B cell (primary cell): ENCODE results near the gene MECR. TPM values are rescaled to one million over a fixed set of nuclear protein-coding genes. Genes with fewer than 3 reads are reported as not detected.

Source experiments
- ATAC-seq: fragments of 200-7000 bp; cut with Tn5 transposase; one replicate; pipeline ENCODE4 v1.10.0; 2021; ENCODE audit warnings: low read depth, mild to moderate bottlenecking, moderate number of reproducible peaks, moderate library complexity
- CTCF ChIA-PET: fragments of 350-600 bp; sonication (Branson Sonifier 250); formaldehyde crosslinking; loops from one replicate; lab custom pipeline; 2021; ENCODE audit warnings: antibody characterized with exemption, inconsistent platforms; lab: Charles Lee
- POLR2A ChIA-PET: fragments of 350-600 bp; sonication (Branson Sonifier 250); formaldehyde crosslinking; loops from one replicate; lab custom pipeline; 2021; ENCODE audit warnings: antibody characterized with exemption; lab: Charles Lee
- DNase-seq: peaks from one replicate; pipeline ENCODE4 v3.0.0; 2013
- H2AFZ ChIP-seq: 2 replicates; pipeline ENCODE4 v1.6.1; 2012; ENCODE audit warnings: mild to moderate bottlenecking, low read depth, low read length; ENCODE audit not compliant: insufficient read depth, poor library complexity, severe bottlenecking
- H3K27ac ChIP-seq, 2 donors: 1 replicate in 1 of 2; 2 replicates in 1 of 2; pipeline ENCODE4 v1.5.1; 2012 to 2013; ENCODE audit warnings: low read length in 2 of 2, mild to moderate bottlenecking in 2 of 2, moderate library complexity in 1 of 2
- H3K27me3 ChIP-seq, 4 experiments: fragments of 200-600 bp in 1 of 4; sonication (generic) in 1 of 4; replicated peaks in 1 of 4; 1 replicate in 2 of 4; 2 replicates in 2 of 4; pipeline versions ENCODE4 v1.6.1 to v1.7.0; 2013 to 2016; ENCODE audit warnings: low read length in 3 of 4, mild to moderate bottlenecking in 2 of 4, mixed read lengths in 1 of 4, moderate library complexity in 1 of 4; ENCODE audit not compliant: insufficient read depth in 4 of 4, control insufficient read depth in 3 of 4; ENCODE audit errors: control extremely low read depth in 1 of 4
- H3K36me3 ChIP-seq, 2 experiments: replicated peaks in 1 of 2; 1 replicate in 1 of 2; 2 replicates in 1 of 2; pipeline versions ENCODE4 v1.6.1 to v1.7.1; 2013; ENCODE audit warnings: low read length in 1 of 2; ENCODE audit not compliant: insufficient read depth in 2 of 2, control insufficient read depth in 1 of 2; ENCODE audit errors: control extremely low read depth in 1 of 2, extremely low read depth in 1 of 2
- H3K4me1 ChIP-seq, 2 donors: fragments of 200-600 bp in 1 of 2; sonication (generic) in 1 of 2; 1 replicate in 1 of 2; 2 replicates in 1 of 2; pipeline versions ENCODE4 v1.5.1 to v1.6.1; 2013 to 2017; ENCODE audit warnings: low read length in 2 of 2; ENCODE audit not compliant: control insufficient read depth in 2 of 2, insufficient read depth in 2 of 2
- H3K4me2 ChIP-seq: replicated peaks from 2 replicates; pipeline ENCODE3; 2012; ENCODE audit warnings: mild to moderate bottlenecking, low read depth, low read length; ENCODE audit not compliant: poor library complexity, severe bottlenecking
- H3K4me3 ChIP-seq, 5 experiments: fragments of 200-600 bp in 1 of 5; sonication (generic) in 1 of 5; 1 replicate in 3 of 5; 2 replicates in 2 of 5; pipeline versions ENCODE4 v1.5.1 to v1.7.0; 2011 to 2016; ENCODE audit warnings: low read length in 4 of 5, mild to moderate bottlenecking in 4 of 5, low read depth in 2 of 5, control low read depth in 1 of 5, moderate library complexity in 1 of 5; ENCODE audit not compliant: insufficient read depth in 1 of 5; ENCODE audit errors: control extremely low read depth in 1 of 5, extremely low read depth in 1 of 5
- H3K79me2 ChIP-seq: fragments of 200-600 bp; sonication (generic); one replicate; pipeline ENCODE4 v1.6.0; 2016; ENCODE audit warnings: low read length; ENCODE audit not compliant: control insufficient read depth, insufficient read depth
- H3K9ac ChIP-seq: fragments of 200-600 bp; sonication (generic); 2 replicates; pipeline ENCODE4 v1.6.1; 2017; ENCODE audit warnings: mild to moderate bottlenecking, low read length, moderate library complexity
- H3K9me3 ChIP-seq, 3 donors: one replicate each; pipeline versions ENCODE4 v1.6.1 to v1.7.1; 2013; ENCODE audit warnings: low read length in 2 of 3; ENCODE audit not compliant: control insufficient read depth in 2 of 3, insufficient read depth in 1 of 3; ENCODE audit errors: control extremely low read depth in 1 of 3
- H4K20me1 ChIP-seq: 2 replicates; pipeline ENCODE4 v1.6.0; 2012; ENCODE audit warnings: mild to moderate bottlenecking, low read length; ENCODE audit not compliant: insufficient read depth, control insufficient read depth, poor library complexity, severe bottlenecking
- H3K27ac Mint-ChIP-seq: one replicate; pipeline ENCODE4 v1.8.0; 2021; ENCODE audit warnings: mixed read lengths
- H3K27me3 Mint-ChIP-seq: one replicate; pipeline ENCODE4 v1.8.0; 2021; ENCODE audit warnings: mixed read lengths
- H3K4me1 Mint-ChIP-seq: one replicate; pipeline ENCODE4 v1.8.0; 2021; ENCODE audit warnings: mixed read lengths
- H3K4me3 Mint-ChIP-seq: one replicate; pipeline ENCODE4 v1.8.0; 2021; ENCODE audit warnings: mixed read lengths
- H3K9me3 Mint-ChIP-seq: one replicate; pipeline ENCODE4 v1.8.0; 2022; ENCODE audit warnings: mixed read lengths; ENCODE audit not compliant: insufficient read depth
- EZH2 ChIP-seq: IDR thresholded peaks from 2 replicates; pipeline ENCODE4 v1.6.1; 2012; ENCODE audit warnings: borderline replicate concordance, low read depth, mild to moderate bottlenecking, moderate library complexity, low read length; ENCODE audit not compliant: insufficient read depth, poor library complexity, severe bottlenecking
- WGBS: methylation state at CpG from one replicate; pipeline ENCODE4 v1.1.5; 2013; ENCODE audit warnings: missing lambda C conversion rate; ENCODE audit not compliant: insufficient coverage; 5-methylcytosine and 5-hydroxymethylcytosine counted together
- intact Hi-C: fragments of 100-400 bp; cut with micrococcal nuclease; formaldehyde crosslinking; loops from one replicate; pipeline ENCODE4 v1.10.0; 2022
- polyA plus RNA-seq: library from polyadenylated mRNA; depleted of rRNA; stranded (reverse); fragments of >200 nt; gene quantifications from 2 replicates; pipeline ENCODE4 v1.2.3, GENCODE V29; 2012
- total RNA-seq, 2 donors: library from RNA; stranded (reverse); fragments of 120-200 nt in 1 of 2; gene quantifications; 1 replicate in 1 of 2; 2 replicates in 1 of 2; pipeline versions ENCODE4 v1.2.3 to v1.2.4, GENCODE V29; 2013 to 2022
- TF ChIP-seq, protein P1 (sequence below): fragments of 200-600 bp; IDR thresholded peaks from one replicate; pipeline ENCODE4 v1.8.0; 2022; ENCODE audit warnings: antibody characterized with exemption, mild to moderate bottlenecking

MECR gene
- total and polyA plus RNA-seq, 2 donors (not counting 1 experiment from before 2014, with no cell fraction given) = 15.9 to 16.2 TPM

DNA sequence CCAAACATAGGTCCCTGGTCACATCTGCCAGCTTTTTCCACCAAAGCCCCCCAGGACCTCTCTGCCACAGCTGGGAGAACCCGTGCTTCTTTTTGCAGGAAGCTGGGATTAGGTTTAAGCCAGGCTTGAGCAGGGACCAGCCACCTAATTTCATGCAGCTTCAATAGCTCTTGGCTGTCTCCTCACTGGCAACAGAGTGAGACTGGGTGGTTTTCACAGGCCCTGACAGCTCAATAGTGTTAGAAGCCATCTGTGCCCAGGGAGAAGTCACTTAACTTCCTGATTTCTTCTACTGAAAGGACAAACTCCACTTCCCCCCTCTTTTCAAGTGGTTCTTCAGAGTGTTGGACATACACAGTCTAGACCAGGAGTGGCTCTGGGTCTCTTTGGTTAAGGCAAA is 28.7 kb downstream of the MECR start:
- Histone ChIP-seq H3K27ac (no peak overlapping the region), H2AFZ (no peak overlapping the region), H3K27me3 (no peaks in the 10 kb centered on the region), H3K4me2 (no peak overlapping the region), H3K4me3 (no peak overlapping the region), H3K9me3 (no peaks in the 10 kb centered on the region), H3K4me1 (peaks cover 0 to 4% of the 10 kb centered on the region in 2 donors), H4K20me1 (peaks cover 6% of the 10 kb centered on the region), H3K36me3 (peaks cover 0 to 20% of the 10 kb centered on the region in 2 experiments), H3K9ac (no peak overlapping the region), H3K79me2 (no peaks in the 10 kb centered on the region)
- Mint-ChIP-seq H3K4me1 (peaks cover 2% of the 10 kb centered on the region), H3K9me3 (no peaks in the 10 kb centered on the region), H3K4me3 (no peak overlapping the region), H3K27ac (no peak overlapping the region), H3K27me3 (no peaks in the 10 kb centered on the region)
- TF ChIP-seq, protein P1, sequence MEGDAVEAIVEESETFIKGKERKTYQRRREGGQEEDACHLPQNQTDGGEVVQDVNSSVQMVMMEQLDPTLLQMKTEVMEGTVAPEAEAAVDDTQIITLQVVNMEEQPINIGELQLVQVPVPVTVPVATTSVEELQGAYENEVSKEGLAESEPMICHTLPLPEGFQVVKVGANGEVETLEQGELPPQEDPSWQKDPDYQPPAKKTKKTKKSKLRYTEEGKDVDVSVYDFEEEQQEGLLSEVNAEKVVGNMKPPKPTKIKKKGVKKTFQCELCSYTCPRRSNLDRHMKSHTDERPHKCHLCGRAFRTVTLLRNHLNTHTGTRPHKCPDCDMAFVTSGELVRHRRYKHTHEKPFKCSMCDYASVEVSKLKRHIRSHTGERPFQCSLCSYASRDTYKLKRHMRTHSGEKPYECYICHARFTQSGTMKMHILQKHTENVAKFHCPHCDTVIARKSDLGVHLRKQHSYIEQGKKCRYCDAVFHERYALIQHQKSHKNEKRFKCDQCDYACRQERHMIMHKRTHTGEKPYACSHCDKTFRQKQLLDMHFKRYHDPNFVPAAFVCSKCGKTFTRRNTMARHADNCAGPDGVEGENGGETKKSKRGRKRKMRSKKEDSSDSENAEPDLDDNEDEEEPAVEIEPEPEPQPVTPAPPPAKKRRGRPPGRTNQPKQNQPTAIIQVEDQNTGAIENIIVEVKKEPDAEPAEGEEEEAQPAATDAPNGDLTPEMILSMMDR = no peak
- TF ChIP-seq EZH2 = no peak
- no peak for ATAC-seq
- ChIA-PET POLR2A (interaction anchor here (0.8 kb wide), 1 partner anchor 20 kb away, joined by 3 read pairs; the partner anchor contains the start of gene SRSF4), CTCF (interaction anchor here (0.7 to 5.9 kb wide), 43 partner anchors 11 to 842 kb away, joined by 3 to 112 read pairs (median 4); partner anchors contain the start of genes SRSF4, TMEM200B and YTHDF2)
- no peak for DNase-seq
- intact Hi-C loops = loop anchor here (2.0 kb wide), 1 partner anchor 167 kb away; no protein-coding TSS in a partner anchor
- WGBS = 100% methylated on average over 1 of the region's 1 CpG

- Histone ChIP-seq H3K4me1 (peaks cover 0 to 4% of the 10 kb centered on the region in 2 donors), H3K79me2 (no peaks in the 10 kb centered on the region), H3K9ac (no peak overlapping the region), H2AFZ (no peak overlapping the region), H3K27me3 (no peaks in the 10 kb centered on the region), H3K9me3 (no peaks in the 10 kb centered on the region), H3K4me3 (no peak overlapping the region), H3K36me3 (peaks cover 0 to 20% of the 10 kb centered on the region in 2 experiments), H4K20me1 (peaks cover 6% of the 10 kb centered on the region), H3K27ac (no peak overlapping the region), H3K4me2 (no peak overlapping the region)
- CTCF ChIA-PET = interaction anchor here (0.6 to 5.9 kb wide), 28 partner anchors 10 to 842 kb away, joined by 3 to 112 read pairs (median 5); partner anchors contain the start of gene SRSF4
- H3K9me3 Mint-ChIP-seq = no peaks in the 10 kb centered on the region
- TF ChIP-seq, protein P1 = no peak
- no peak for TF ChIP-seq EZH2
- DNase-seq (no peak), ATAC-seq (no peak)
- 90% methylated on average over 6 of the region's 6 CpGs for WGBS
- no peak overlapping the region for H3K4me3 Mint-ChIP-seq
- no peak overlapping the region for H3K27ac Mint-ChIP-seq
- no peaks in the 10 kb centered on the region for H3K27me3 Mint-ChIP-seq
- intact Hi-C loops = loop anchor here (2.0 kb wide), 1 partner anchor 167 kb away; no protein-coding TSS in a partner anchor
- H3K4me1 Mint-ChIP-seq = peaks cover 2% of the 10 kb centered on the region
- POLR2A ChIA-PET = interaction anchor here (0.8 kb wide), 1 partner anchor 19 kb away, joined by 3 read pairs; the partner anchor contains the start of gene SRSF4
These were observed 29.1 kb downstream of the MECR start for GRCh38 chr1:29201595-29202051.
